Endodermal cell (in vitro differentiated cells): ENCODE data around the gene SLC35F1. TPM values are rescaled to one million over a fixed set of nuclear protein-coding genes. Genes with fewer than 3 reads are reported as not detected.
"Not testable (repeated sequence)": the region's sequence is repeated elsewhere in the genome, so short reads cannot be mapped to it uniquely, and the experiment has no call there.

Experiments
- DNase-seq: peaks from one replicate; pipeline ENCODE4 v3.0.0-alpha.2; 2017
- H3K27ac ChIP-seq: 2 replicates; pipeline ENCODE4 v1.5.1; 2013; ENCODE audit warnings: mild to moderate bottlenecking, low read depth, low read length, moderate library complexity
- H3K27me3 ChIP-seq: 2 replicates; pipeline ENCODE4 v1.6.1; 2013; ENCODE audit warnings: mild to moderate bottlenecking, low read length, moderate library complexity; ENCODE audit not compliant: insufficient read depth, control insufficient read depth, poor library complexity, severe bottlenecking
- H3K36me3 ChIP-seq: 2 replicates; pipeline ENCODE4 v1.7.0; 2013; ENCODE audit warnings: mild to moderate bottlenecking, low read length, moderate library complexity; ENCODE audit not compliant: control insufficient read depth, insufficient read depth
- H3K4me1 ChIP-seq: one replicate; pipeline ENCODE4 v1.7.0; 2013; ENCODE audit warnings: low read length; ENCODE audit not compliant: control insufficient read depth, insufficient read depth
- H3K4me3 ChIP-seq: 2 replicates; pipeline ENCODE4 v1.5.1; 2013; ENCODE audit warnings: mild to moderate bottlenecking, low read length, moderate library complexity
- H3K9ac ChIP-seq: 2 replicates; pipeline ENCODE4 v1.6.1; 2013; ENCODE audit warnings: mild to moderate bottlenecking, low read length, moderate library complexity; ENCODE audit not compliant: poor library complexity, severe bottlenecking; ENCODE audit errors: extremely low read depth
- H3K9me3 ChIP-seq: 2 replicates; pipeline ENCODE4 v1.6.1; 2013; ENCODE audit warnings: mild to moderate bottlenecking, low read length, moderate library complexity; ENCODE audit not compliant: control insufficient read depth
- H3K27ac Mint-ChIP-seq: 2 replicates; pipeline ENCODE4 v1.8.0; 2020; ENCODE audit warnings: mixed read lengths
- H3K27me3 Mint-ChIP-seq: 2 replicates; pipeline ENCODE4 v1.8.0; 2021; ENCODE audit warnings: mild to moderate bottlenecking, mixed read lengths; ENCODE audit not compliant: insufficient read depth
- H3K36me3 Mint-ChIP-seq: 2 replicates; pipeline ENCODE4 v1.8.0; 2020; ENCODE audit warnings: low read depth, mixed read lengths
- H3K4me1 Mint-ChIP-seq: 2 replicates; pipeline ENCODE4 v1.8.0; 2020; ENCODE audit warnings: mixed read lengths
- H3K4me3 Mint-ChIP-seq: 2 replicates; pipeline ENCODE4 v1.8.0; 2020; ENCODE audit warnings: mild to moderate bottlenecking, moderate library complexity, mixed read lengths
- H3K9me3 Mint-ChIP-seq: 2 replicates; pipeline ENCODE4 v1.8.0; 2020; ENCODE audit warnings: mild to moderate bottlenecking, mixed read lengths
- CTCF ChIP-seq: fragments of 200-600 bp; sonication (generic); conservative IDR thresholded peaks from 2 replicates; pipeline ENCODE4 v1.5.0; 2021; ENCODE audit warnings: antibody characterized with exemption, mild to moderate bottlenecking
- WGBS, 2 experiments: methylation state at CpG; one replicate each; pipeline versions ENCODE4 v1.1.5 to v1.1.7; 2013; ENCODE audit warnings: missing lambda C conversion rate in 2 of 2, mixed read lengths in 1 of 2; ENCODE audit not compliant: insufficient coverage in 1 of 2, insufficient read length in 1 of 2; 5-methylcytosine and 5-hydroxymethylcytosine counted together
- total RNA-seq, 2 donors: library from RNA; stranded (reverse); fragmentation: NEBNext Ultra II Directional in 1 of 2; extraction: Animal tissue kit (Norgen Biotek cat#: 25700) in 1 of 2; gene quantifications; 2 replicates in 1 of 2; 3 replicates in 1 of 2; pipeline ENCODE4 v1.2.1, GENCODE V29; 2021

SLC35F1 gene
- total RNA-seq, 2 donors from 2014 or later = 6.7 to 12.8 TPM

GRCh38 chr6:117958536-117958935 is 51.5 kb downstream of the SLC35F1 start:
- Histone ChIP-seq H3K9me3 (no peaks in the 10 kb centered on the region), H3K27ac (no peak overlapping the region), H3K9ac (no peak overlapping the region), H3K4me1 (no peaks in the 10 kb centered on the region), H3K27me3 (no peaks in the 10 kb centered on the region), H3K36me3 (no peaks in the 10 kb centered on the region), H3K4me3 (no peak overlapping the region)
- no peak for TF ChIP-seq CTCF
- no peaks in the 10 kb centered on the region for H3K36me3 Mint-ChIP-seq
- no peaks in the 10 kb centered on the region for H3K9me3 Mint-ChIP-seq
- H3K4me1 Mint-ChIP-seq = no peaks in the 10 kb centered on the region
- DNase-seq = no peak
- H3K27ac Mint-ChIP-seq = no peak overlapping the region
- WGBS, 2 experiments = 80 to 94% methylated on average over 1 to 3 of the region's 3 CpGs
- no peaks in the 10 kb centered on the region for H3K27me3 Mint-ChIP-seq
- H3K4me3 Mint-ChIP-seq = no peak overlapping the region

GRCh38 chr6:117960877-117961276 is 53.8 kb downstream of the SLC35F1 start:
- no peaks in the 10 kb centered on the region for H3K27me3 ChIP-seq
- no peak overlapping the region for H3K4me3 ChIP-seq
- no peaks in the 10 kb centered on the region for H3K27me3 Mint-ChIP-seq
- no peak for TF ChIP-seq CTCF
- H3K9me3 Mint-ChIP-seq = peaks cover 16% of the 10 kb centered on the region
- no peak overlapping the region for H3K27ac Mint-ChIP-seq
- H3K4me1 ChIP-seq = no peaks in the 10 kb centered on the region
- H3K27ac ChIP-seq = peak overlapping the region; percentile 66
- H3K9ac ChIP-seq = no peak overlapping the region
- H3K9me3 ChIP-seq = peaks cover 19% of the 10 kb centered on the region
- H3K36me3 Mint-ChIP-seq = no peaks in the 10 kb centered on the region
- H3K4me3 Mint-ChIP-seq = no peak overlapping the region
- 100% methylated on average over 1 of the region's 1 CpG; no CpG with 5 or more reads in 1 of the 2 experiments for WGBS, 2 experiments
- no peaks in the 10 kb centered on the region for H3K4me1 Mint-ChIP-seq
- H3K36me3 ChIP-seq = no peaks in the 10 kb centered on the region
- DNase-seq = no peak

- Histone ChIP-seq H3K9me3 (peaks cover 19% of the 10 kb centered on the region), H3K27me3 (no peaks in the 10 kb centered on the region), H3K4me3 (no peak overlapping the region), H3K27ac (peak overlapping the region; percentile 66), H3K9ac (no peak overlapping the region), H3K4me1 (no peaks in the 10 kb centered on the region), H3K36me3 (no peaks in the 10 kb centered on the region)
- H3K27me3 Mint-ChIP-seq = no peaks in the 10 kb centered on the region
- H3K9me3 Mint-ChIP-seq = peaks cover 19% of the 10 kb centered on the region
- WGBS, 2 experiments = 86 to 88% methylated on average over 2 to 3 of the region's 3 CpGs
- no peak overlapping the region for H3K4me3 Mint-ChIP-seq
- no peak overlapping the region for H3K27ac Mint-ChIP-seq
- DNase-seq = no peak
- TF ChIP-seq CTCF = no peak
- H3K4me1 Mint-ChIP-seq = no peaks in the 10 kb centered on the region
- H3K36me3 Mint-ChIP-seq = peaks cover 3% of the 10 kb centered on the region
Measured at GRCh38 chr6:117961301-117961700, 54.2 kb downstream of the SLC35F1 start.

- not testable (repeated sequence) for H3K4me1 ChIP-seq, H3K27me3 ChIP-seq, H3K27ac Mint-ChIP-seq, H3K9ac ChIP-seq, H3K36me3 Mint-ChIP-seq, H3K4me3 ChIP-seq, H3K27me3 Mint-ChIP-seq, H3K4me3 Mint-ChIP-seq, H3K4me1 Mint-ChIP-seq, DNase-seq, H3K36me3 ChIP-seq, H3K27ac ChIP-seq
- H3K9me3 ChIP-seq = peaks cover 28% of the 10 kb centered on the region
- WGBS, 2 experiments = 87 to 96% methylated on average over 2 to 7 of the region's 7 CpGs
- peaks cover 35% of the 10 kb centered on the region for H3K9me3 Mint-ChIP-seq
Measured at GRCh38 chr6:117965763-117966162, 58.7 kb downstream of the SLC35F1 start.
